Esophagus squamous epithelium (tissue), 4 donors: ENCODE data around the gene AP5M1.

Experiments
- CTCF ChIP-seq, 6 experiments: fragments of 450-650 bp in 4 of 6; fragments of 200-600 bp in 2 of 6; sonication (generic) in 2 of 6; IDR thresholded peaks; one replicate each; pipeline ENCODE4 v1.5.1; 2016 to 2019; ENCODE audit warnings: antibody characterized with exemption in 6 of 6, mild to moderate bottlenecking in 4 of 6, moderate library complexity in 4 of 6
- POLR2A ChIP-seq, 4 donors: fragments of 450-650 bp; IDR thresholded peaks; one replicate each; pipeline ENCODE4 v1.6.1; 2017; ENCODE audit warnings: antibody characterized with exemption in 4 of 4, mild to moderate bottlenecking in 4 of 4, moderate library complexity in 3 of 4

DNA sequence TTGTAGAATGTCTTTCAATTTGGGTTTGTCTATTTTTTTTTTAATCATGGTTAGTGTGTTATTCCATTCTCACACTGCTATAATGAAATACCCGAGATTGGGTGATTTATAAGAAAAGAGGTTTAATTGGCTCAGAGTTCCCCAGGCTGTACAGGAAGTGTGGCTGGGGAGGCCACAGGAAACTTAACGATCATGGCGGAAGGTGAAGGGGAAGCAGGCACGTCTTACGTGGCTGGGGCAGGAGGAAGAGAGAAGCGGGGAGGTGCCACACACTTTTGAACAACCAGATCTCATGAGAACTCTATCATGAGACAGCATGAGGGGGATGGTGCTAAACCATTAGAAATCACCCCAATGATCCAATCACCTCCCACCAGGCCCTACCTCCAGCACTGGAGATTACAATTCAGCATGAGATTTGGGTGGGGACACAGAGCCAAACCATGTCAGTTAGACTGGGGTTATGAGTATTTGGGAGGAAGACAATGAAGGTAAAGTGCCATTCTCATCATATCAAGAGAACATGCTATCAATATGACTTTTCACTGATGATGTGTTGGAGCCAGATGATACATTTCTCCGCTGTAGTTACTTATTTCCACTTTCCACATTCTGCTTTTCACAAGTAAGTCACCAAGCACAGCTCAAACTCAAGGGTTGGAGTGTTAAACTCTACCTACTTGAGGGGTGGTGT, 45.8 kb downstream of the AP5M1 start:
- TF ChIP-seq CTCF (IDR thresholded peaks at IDR 0.05) (no peak), POLR2A (IDR thresholded peaks at IDR 0.05) (no peak)
